Measurements from ENCODE around the gene TRIM63. TPM values are rescaled to one million over a fixed set of nuclear protein-coding genes. Genes with fewer than 3 reads are reported as not detected.
"Not testable (repeated sequence)": the region's sequence is repeated elsewhere in the genome, so short reads cannot be mapped to it uniquely, and the experiment has no call there.

TRIM63 gene
- polyA plus RNA-seq, 1 of the 3 experiments (the other 2 are of a cell fraction) = not detected

DNA sequence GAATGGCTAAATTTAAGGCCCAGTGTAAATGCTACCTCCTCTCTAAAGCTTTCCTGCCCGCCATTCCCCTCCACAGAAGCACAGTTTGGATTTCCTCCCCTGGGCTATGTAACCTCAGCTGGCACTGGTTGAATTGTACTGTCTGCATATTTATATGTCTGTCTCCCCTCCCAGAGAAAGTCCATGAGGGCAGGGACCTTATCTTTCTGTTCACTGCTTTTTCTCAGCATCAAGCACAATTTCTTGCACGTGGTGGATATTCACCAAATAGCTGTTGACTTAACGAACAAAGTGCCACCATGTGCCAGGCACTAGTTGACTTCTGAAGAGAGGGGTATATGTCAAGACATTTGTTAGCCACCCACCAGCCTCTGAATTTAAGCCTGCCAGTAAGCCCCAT lies 34.7 kb upstream of the TRIM63 start:
- Histone ChIP-seq H3F3A (replicated peaks; ENCODE audit: insufficient read depth) (no peaks in the 10 kb centered on the region), H3K27ac (ENCODE audit: low read depth in 2 of 2, low read length in 1 of 2) (no peak overlapping the region), H3K9me2 (no peaks in the 10 kb centered on the region), H3K4me2 (no peak overlapping the region), H3K4me1 (ENCODE audit: control insufficient read depth in 1 of 2, insufficient read depth in 2 of 2, low read depth in 1 of 2, low read length in 1 of 2) (no peaks in the 10 kb centered on the region), H2AFZ (ENCODE audit: low read depth) (no peak overlapping the region), H3K27me3 (ENCODE audit: insufficient read depth) (no peaks in the 10 kb centered on the region), H3K36me3 (replicated peaks in 1 of 2; ENCODE audit: control insufficient read depth in 1 of 2, insufficient read depth in 2 of 2, low read length in 1 of 2) (no peaks in the 10 kb centered on the region), H3K9ac (no peak overlapping the region), H4K20me1 (ENCODE audit: insufficient read depth) (no peaks in the 10 kb centered on the region), H3K4me3 (ENCODE audit: low read depth in 2 of 2, low read length in 1 of 2) (no peak overlapping the region), H3K9me3 (no peaks in the 10 kb centered on the region), H3K79me2 (ENCODE audit: insufficient read depth) (no peaks in the 10 kb centered on the region)
- POLR2A ChIA-PET = no interaction called here
- CTCF ChIA-PET = interaction anchor here (0.7 to 15.7 kb wide), 18 partner anchors 17 to 262 kb away, joined by 3 to 235 read pairs (median 4); partner anchors contain the start of gene ZNF593
- no peak for DNase-seq
- 73% methylated on average over 3 of the region's 3 CpGs for WGBS (ENCODE audit: low lambda C conversion rate)
- TF ChIP-seq MEF2A (IDR thresholded peaks at IDR 0.05; ENCODE audit: borderline replicate concordance, low read depth) (no peak), CHD2 (IDR thresholded peaks at IDR 0.05; ENCODE audit: low read length, partially characterized antibody) (no peak), SIN3A (IDR thresholded peaks at IDR 0.05; ENCODE audit: borderline replicate concordance, low read depth, low read length) (no peak), EZH2phosphoT487 (IDR thresholded peaks at IDR 0.05; ENCODE audit: borderline replicate concordance, low read depth) (no peak), SMC3 (IDR thresholded peaks at IDR 0.05; ENCODE audit: low read depth, low read length) (no peak), GATA2 (CRISPR knock-in tag; IDR thresholded peaks at IDR 0.05) (no peak), NRF1 (IDR thresholded peaks at IDR 0.05; ENCODE audit: low read depth, low read length) (no peak)
- TF ChIP-seq, protein P1, sequence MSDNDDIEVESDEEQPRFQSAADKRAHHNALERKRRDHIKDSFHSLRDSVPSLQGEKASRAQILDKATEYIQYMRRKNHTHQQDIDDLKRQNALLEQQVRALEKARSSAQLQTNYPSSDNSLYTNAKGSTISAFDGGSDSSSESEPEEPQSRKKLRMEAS (IDR thresholded peaks at IDR 0.05; ENCODE audit: low read depth) = no peak

DNA sequence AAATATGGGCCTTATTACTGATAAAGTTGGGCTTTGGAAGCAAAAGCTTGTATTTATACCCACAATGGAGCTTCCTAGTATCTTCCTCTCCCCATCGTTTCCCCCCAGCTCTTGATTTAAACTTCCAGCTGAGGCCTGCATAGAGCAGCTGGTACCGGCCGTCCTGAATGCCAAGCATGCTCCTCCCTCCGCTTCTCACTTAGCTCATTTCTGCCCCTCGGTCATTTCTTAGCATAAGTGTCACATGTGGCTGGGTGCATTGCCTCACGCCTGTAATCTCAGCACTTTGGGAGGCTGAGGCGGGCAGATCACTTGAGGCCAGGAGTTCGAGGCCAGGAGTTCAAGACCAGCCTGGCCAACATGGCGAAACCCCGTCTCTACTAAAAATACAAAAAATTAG lies 32.8 kb upstream of the TRIM63 start:
- CTCF ChIA-PET = interaction anchor here (0.9 to 15.7 kb wide), 6 partner anchors 44 to 134 kb away, joined by 3 to 235 read pairs (median 4); partner anchors contain the start of genes CEP85 and PAFAH2
- H2AFZ ChIP-seq (ENCODE audit: low read depth); POLR2A ChIA-PET: not testable (repeated sequence)

GRCh38 chr1:26099780-26100179 lies 32.4 kb upstream of the TRIM63 start:
- H3K79me2 ChIP-seq (ENCODE audit: insufficient read depth) = no peaks in the 10 kb centered on the region
- H3K9me2 ChIP-seq = no peaks in the 10 kb centered on the region
- H3K4me2 ChIP-seq = no peak overlapping the region
- no peaks in the 10 kb centered on the region for H3K36me3 ChIP-seq (replicated peaks in 1 of 2; ENCODE audit: control insufficient read depth in 1 of 2, insufficient read depth in 2 of 2, low read length in 1 of 2)
- WGBS (ENCODE audit: low lambda C conversion rate) = 84% methylated on average over 3 of the region's 3 CpGs
- H3F3A ChIP-seq (replicated peaks; ENCODE audit: insufficient read depth) = no peaks in the 10 kb centered on the region
- ChIA-PET POLR2A (no interaction called here), CTCF (interaction anchor here (0.9 to 15.7 kb wide), 5 partner anchors 45 to 134 kb away, joined by 3 to 235 read pairs (median 5); partner anchors contain the start of genes CEP85 and PAFAH2)
- H3K9me3 ChIP-seq = no peaks in the 10 kb centered on the region
- H3K9ac ChIP-seq = no peak overlapping the region
- no peaks in the 10 kb centered on the region for H4K20me1 ChIP-seq (ENCODE audit: insufficient read depth)
- H3K27me3 ChIP-seq (ENCODE audit: insufficient read depth) = no peaks in the 10 kb centered on the region
- H3K27ac ChIP-seq (ENCODE audit: low read depth in 2 of 2, low read length in 1 of 2) = no peak overlapping the region
- no peak for DNase-seq
- peaks cover 0 to 4% of the 10 kb centered on the region in 2 experiments; a peak in 1 of 4 replicates for H3K4me1 ChIP-seq (ENCODE audit: control insufficient read depth in 1 of 2, insufficient read depth in 2 of 2, low read depth in 1 of 2, low read length in 1 of 2)
- TF ChIP-seq ZBTB33 (IDR thresholded peaks at IDR 0.05; ENCODE audit: borderline replicate concordance, low read depth) (no peak), NFIC (IDR thresholded peaks at IDR 0.05; ENCODE audit: borderline replicate concordance) (no peak), EZH2phosphoT487 (IDR thresholded peaks at IDR 0.05; ENCODE audit: borderline replicate concordance, low read depth) (no peak), ELF1 (IDR thresholded peaks at IDR 0.05) (no peak), FOXM1 (IDR thresholded peaks at IDR 0.05; ENCODE audit: low read depth) (no peak), POLR2AphosphoS5 (IDR thresholded peaks at IDR 0.05; ENCODE audit: low read depth, low read length) (no peak), SIN3A (IDR thresholded peaks at IDR 0.05; ENCODE audit: borderline replicate concordance, low read depth, low read length) (no peak), GATA2 (CRISPR knock-in tag; IDR thresholded peaks at IDR 0.05) (no peak), SMC3 (IDR thresholded peaks at IDR 0.05; ENCODE audit: low read depth, low read length) (no peak), CHD2 (IDR thresholded peaks at IDR 0.05; ENCODE audit: low read length, partially characterized antibody) (no peak), NRF1 (IDR thresholded peaks at IDR 0.05; ENCODE audit: low read depth, low read length) (no peak)
- TF ChIP-seq, protein P2, sequence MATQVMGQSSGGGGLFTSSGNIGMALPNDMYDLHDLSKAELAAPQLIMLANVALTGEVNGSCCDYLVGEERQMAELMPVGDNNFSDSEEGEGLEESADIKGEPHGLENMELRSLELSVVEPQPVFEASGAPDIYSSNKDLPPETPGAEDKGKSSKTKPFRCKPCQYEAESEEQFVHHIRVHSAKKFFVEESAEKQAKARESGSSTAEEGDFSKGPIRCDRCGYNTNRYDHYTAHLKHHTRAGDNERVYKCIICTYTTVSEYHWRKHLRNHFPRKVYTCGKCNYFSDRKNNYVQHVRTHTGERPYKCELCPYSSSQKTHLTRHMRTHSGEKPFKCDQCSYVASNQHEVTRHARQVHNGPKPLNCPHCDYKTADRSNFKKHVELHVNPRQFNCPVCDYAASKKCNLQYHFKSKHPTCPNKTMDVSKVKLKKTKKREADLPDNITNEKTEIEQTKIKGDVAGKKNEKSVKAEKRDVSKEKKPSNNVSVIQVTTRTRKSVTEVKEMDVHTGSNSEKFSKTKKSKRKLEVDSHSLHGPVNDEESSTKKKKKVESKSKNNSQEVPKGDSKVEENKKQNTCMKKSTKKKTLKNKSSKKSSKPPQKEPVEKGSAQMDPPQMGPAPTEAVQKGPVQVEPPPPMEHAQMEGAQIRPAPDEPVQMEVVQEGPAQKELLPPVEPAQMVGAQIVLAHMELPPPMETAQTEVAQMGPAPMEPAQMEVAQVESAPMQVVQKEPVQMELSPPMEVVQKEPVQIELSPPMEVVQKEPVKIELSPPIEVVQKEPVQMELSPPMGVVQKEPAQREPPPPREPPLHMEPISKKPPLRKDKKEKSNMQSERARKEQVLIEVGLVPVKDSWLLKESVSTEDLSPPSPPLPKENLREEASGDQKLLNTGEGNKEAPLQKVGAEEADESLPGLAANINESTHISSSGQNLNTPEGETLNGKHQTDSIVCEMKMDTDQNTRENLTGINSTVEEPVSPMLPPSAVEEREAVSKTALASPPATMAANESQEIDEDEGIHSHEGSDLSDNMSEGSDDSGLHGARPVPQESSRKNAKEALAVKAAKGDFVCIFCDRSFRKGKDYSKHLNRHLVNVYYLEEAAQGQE (IDR thresholded peaks at IDR 0.05; ENCODE audit: low read depth, low read length) = no peak
- TF ChIP-seq, protein P1 (IDR thresholded peaks at IDR 0.05; ENCODE audit: low read depth) = no peak
- H3K4me3 ChIP-seq (ENCODE audit: low read depth in 2 of 2, low read length in 1 of 2) = no peak overlapping the region
- no peak overlapping the region for H2AFZ ChIP-seq (ENCODE audit: low read depth)

More for the DNA sequence above, 32.8 kb upstream of the TRIM63 start:
- not testable (repeated sequence) for H3K4me1 ChIP-seq (ENCODE audit: control insufficient read depth in 1 of 2, insufficient read depth in 2 of 2, low read depth in 1 of 2, low read length in 1 of 2); H3K9me2 ChIP-seq; H3K9me3 ChIP-seq; H3K27me3 ChIP-seq (ENCODE audit: insufficient read depth); H3F3A ChIP-seq (replicated peaks; ENCODE audit: insufficient read depth); H3K4me2 ChIP-seq; H3K27ac ChIP-seq (ENCODE audit: low read depth in 2 of 2, low read length in 1 of 2); H4K20me1 ChIP-seq (ENCODE audit: insufficient read depth); DNase-seq; H3K9ac ChIP-seq; H3K36me3 ChIP-seq (replicated peaks in 1 of 2; ENCODE audit: control insufficient read depth in 1 of 2, insufficient read depth in 2 of 2, low read length in 1 of 2); H3K4me3 ChIP-seq (ENCODE audit: low read depth in 2 of 2, low read length in 1 of 2); H3K79me2 ChIP-seq (ENCODE audit: insufficient read depth)
- WGBS (ENCODE audit: low lambda C conversion rate) = 82% methylated on average over 10 of the region's 10 CpGs

Measured in SK-N-SH (cell line).